Left kidney (tissue), 1 donor: ENCODE results near the gene SIDT2. TPM values are rescaled to one million over a fixed set of nuclear protein-coding genes. Genes with fewer than 3 reads are reported as not detected.

Experiments
- polyA plus RNA-seq: library from polyadenylated mRNA; unstranded; fragments of 120-200 nt; gene quantifications from one replicate; pipeline ENCODE4 v1.2.1, GENCODE V29; 2013; ENCODE audit not compliant: insufficient read length

Gene SIDT2
- polyA plus RNA-seq, 1 donor = 47.7 TPM

Other genes with a start within 250 kb of the SIDT2 start
- 47.6 TPM for gene SIK3, start 80.3 kb upstream of the SIDT2 start, polyA plus RNA-seq
- gene PAFAH1B2, start 34.5 kb upstream of the SIDT2 start, polyA plus RNA-seq = 83.9 TPM
- 114 TPM for gene TAGLN, start 20.6 kb downstream of the SIDT2 start, polyA plus RNA-seq
- 33.0 TPM for gene PCSK7, start 53.3 kb downstream of the SIDT2 start, polyA plus RNA-seq
- gene RNF214, start 53.9 kb downstream of the SIDT2 start, polyA plus RNA-seq = 39.6 TPM
- gene BACE1-AS, start 112.6 kb downstream of the SIDT2 start, polyA plus RNA-seq = 29.2 TPM
- gene BACE1, start 137.5 kb downstream of the SIDT2 start, polyA plus RNA-seq = 62.5 TPM
- 37.4 TPM for gene CEP164, start 149.1 kb downstream of the SIDT2 start, polyA plus RNA-seq